GM12878 (cell line): ENCODE results near the gene MAGI2. TPM values are rescaled to one million over a fixed set of nuclear protein-coding genes. Genes with fewer than 3 reads are reported as not detected.

Experiments
- ATAC-seq: fragments of 200-7000 bp; cut with Tn5 transposase; 3 replicates; pipeline ENCODE4 v1.9.1; 2020; ENCODE audit warnings: mild to moderate bottlenecking, moderate library complexity
- BruUV-seq: library from RNA; stranded (reverse); fragments of 400-500 nt; replicated peaks from 2 replicates; lab custom pipeline; 2021; lab: Mats Ljungman, UMichigan
- CTCF ChIA-PET: fragments of 300-600 bp; sonication (Branson Sonifier 250); formaldehyde crosslinking; extraction: SDS; loops from one replicate; lab custom pipeline; 2021; ENCODE audit warnings: inconsistent platforms; lab: Yijun Ruan, JAX
- POLR2A ChIA-PET: fragments of 350-600 bp; formaldehyde crosslinking; extraction: SDS; loops from one replicate; lab custom pipeline; 2021; ENCODE audit warnings: inconsistent platforms; lab: Charles Lee
- RAD21 ChIA-PET: fragments of 300-600 bp; sonication (Branson Sonifier 250); formaldehyde crosslinking; loops from one replicate; lab custom pipeline; 2023; ENCODE audit warnings: antibody characterized with exemption; ENCODE audit not compliant: unreplicated experiment; lab: Charles Lee
- SMC1A ChIA-PET: fragments of 300-600 bp; sonication (Branson Sonifier 250); formaldehyde crosslinking; loops from one replicate; lab custom pipeline; 2023; ENCODE audit not compliant: unreplicated experiment, uncharacterized antibody; lab: Charles Lee
- DNase-seq: peaks from one replicate; pipeline ENCODE4 v3.0.0-alpha.2; 2011; ENCODE audit warnings: low read depth, low spot score
- FAIRE-seq: peaks from 3 replicates; lab custom pipeline; 2011; peaks lifted over from hg19 to GRCh38; lab: Jason Lieb, UNC
- H2AFZ ChIP-seq: 2 replicates; pipeline ENCODE4 v1.6.0; 2011; ENCODE audit warnings: low read depth, low read length, control low read depth; ENCODE audit not compliant: control insufficient read depth
- H3K27ac ChIP-seq: 2 replicates; pipeline ENCODE4 v1.5.1; 2011; ENCODE audit warnings: control low read depth; ENCODE audit not compliant: control insufficient read depth, insufficient read depth
- H3K27me3 ChIP-seq, 2 experiments: replicated peaks in 1 of 2; 2 replicates each; pipeline versions ENCODE4 v1.6.0 to v1.6.1; 2011; ENCODE audit warnings: low read length in 1 of 2; ENCODE audit not compliant: control insufficient read depth in 2 of 2, insufficient read depth in 2 of 2
- H3K36me3 ChIP-seq, 2 experiments: 2 replicates each; pipeline ENCODE4 v1.5.1; 2011; ENCODE audit warnings: low read length in 1 of 2; ENCODE audit not compliant: control insufficient read depth in 2 of 2, insufficient read depth in 2 of 2
- H3K4me1 ChIP-seq: 2 replicates; pipeline ENCODE4 v1.6.1; 2011; ENCODE audit warnings: mild to moderate bottlenecking, low read length, moderate library complexity, mixed read lengths; ENCODE audit not compliant: control insufficient read depth, insufficient read depth
- H3K4me2 ChIP-seq: 2 replicates; pipeline ENCODE4 v1.6.0; 2011; ENCODE audit warnings: control low read depth; ENCODE audit not compliant: control insufficient read depth, insufficient read depth
- H3K4me3 ChIP-seq: fragments of 200-600 bp; sonication (generic); 2 replicates; pipeline ENCODE4 v1.5.1; 2016
- H3K79me2 ChIP-seq: 2 replicates; pipeline ENCODE4 v1.6.0; 2011; ENCODE audit warnings: low read length; ENCODE audit not compliant: control insufficient read depth, insufficient read depth
- H3K9ac ChIP-seq: 2 replicates; pipeline ENCODE4 v1.8.0; 2011; ENCODE audit warnings: low read length, control low read depth, mixed read lengths; ENCODE audit not compliant: control insufficient read depth, insufficient read depth
- H3K9me3 ChIP-seq: replicated peaks from 3 replicates; pipeline ENCODE4 v1.5.1; 2011; ENCODE audit warnings: mild to moderate bottlenecking, low read length; ENCODE audit not compliant: control insufficient read depth, insufficient read depth
- H4K20me1 ChIP-seq: 2 replicates; pipeline ENCODE4 v1.6.0; 2011; ENCODE audit not compliant: control insufficient read depth, insufficient read depth
- ATF7 ChIP-seq: fragments of 450-650 bp; IDR thresholded peaks from 2 replicates; pipeline ENCODE4 v1.6.1; 2016; ENCODE audit warnings: low read depth, mild to moderate bottlenecking
- HSF1 ChIP-seq: fragments of 150-350 bp; IDR thresholded peaks from 2 replicates; pipeline ENCODE4 v1.6.1; 2014; ENCODE audit warnings: mild to moderate bottlenecking, low read depth, low read length
- IKZF1 ChIP-seq: fragments of 450-650 bp; conservative IDR thresholded peaks from 2 replicates; pipeline ENCODE4 v1.6.1; 2017; ENCODE audit warnings: antibody characterized with exemption, mild to moderate bottlenecking
- MYC ChIP-seq: IDR thresholded peaks from 2 replicates; pipeline ENCODE4 v1.6.1; 2011; ENCODE audit warnings: mild to moderate bottlenecking, low read length, moderate library complexity, inconsistent platforms; ENCODE audit not compliant: insufficient read depth, insufficient replicate concordance, insufficient read length, severe bottlenecking
- RFX5 ChIP-seq: IDR thresholded peaks from 2 replicates; pipeline ENCODE4 v1.6.1; 2011; ENCODE audit warnings: low read depth, low read length, improper control_type of control experiment
- ZBTB4 ChIP-seq: fragments of 450-650 bp; formaldehyde crosslinking; IDR thresholded peaks from 2 replicates; pipeline ENCODE4 v1.4.0; 2022; ENCODE audit warnings: mild to moderate bottlenecking, moderate library complexity
- ZNF274 ChIP-seq: IDR thresholded peaks from one replicate; pipeline ENCODE4 v1.8.0; 2011; ENCODE audit not compliant: insufficient read length, insufficient read depth
- in situ Hi-C: fragments of 300-500 bp; cut with MboI; formaldehyde crosslinking; loops from 9 replicates; pipeline ENCODE4 v1.14.3; 2018; ENCODE audit warnings: mixed read lengths
- intact Hi-C: fragments of 100-400 bp; cut with micrococcal nuclease; formaldehyde crosslinking; loops from one replicate; pipeline ENCODE4 v1.14.2; 2022; ENCODE audit not compliant: unreplicated experiment
- polyA plus RNA-seq, 11 experiments: library from polyadenylated mRNA; depleted of rRNA in 4 of 11; unstranded in 6 of 11; stranded (reverse) in 5 of 11; fragments of >200 nt; fragmentation: Nextera tagmentation in 4 of 11; fragmentation: Illumina TruSeq in 1 of 11; extraction: Ambion mirVana in 4 of 11; extraction: Trizol in 1 of 11; gene quantifications; 1 replicate in 1 of 11; 2 replicates in 10 of 11; pipeline versions ENCODE4 v1.2.1 to v1.2.3, GENCODE V29; 2011 to 2016; ENCODE audit warnings: inconsistent platforms in 2 of 11, missing spikeins in 2 of 11, low read depth in 1 of 11
- total RNA-seq, 4 experiments: library from RNA; depleted of rRNA in 3 of 4; stranded (reverse); fragments of >200 nt in 3 of 4; fragmentation: Illumina TruSeq in 1 of 4; extraction: Trizol in 1 of 4; gene quantifications; 2 replicates each; pipeline versions ENCODE4 v1.2.1 to v1.2.3, GENCODE V29; 2013 to 2021

Gene MAGI2
- total and polyA plus RNA-seq, 10 of the 15 experiments (the other 5 are each of a cell fraction or from before 2014, with no cell fraction given) = 0.01 to 0.31 (median 0.05) TPM; not detected in 2

GRCh38 chr7:79400222-79400621 lies 53.2 kb downstream of the MAGI2 start:
- H3K36me3 ChIP-seq = no peaks in the 10 kb centered on the region
- no peak for DNase-seq
- in situ Hi-C loops (no loop called here), intact Hi-C loops (no loop called here)
- POLR2A ChIA-PET = no interaction called here
- no peaks in the 10 kb centered on the region for H3K79me2 ChIP-seq
- H3K9ac ChIP-seq = no peak overlapping the region
- no peak overlapping the region for H2AFZ ChIP-seq
- RAD21 ChIA-PET = no interaction called here
- H3K9me3 ChIP-seq = no peaks in the 10 kb centered on the region
- SMC1A ChIA-PET = no interaction called here
- H3K27ac ChIP-seq = no peak overlapping the region
- H4K20me1 ChIP-seq = no peaks in the 10 kb centered on the region
- no peaks in the 10 kb centered on the region for H3K27me3 ChIP-seq
- H3K4me1 ChIP-seq = no peaks in the 10 kb centered on the region
- CTCF ChIA-PET = no interaction called here
- no TSS peak for BruUV-seq
- no peak for ATAC-seq
- no peak for FAIRE-seq
- no peak overlapping the region for H3K4me3 ChIP-seq
- H3K4me2 ChIP-seq = no peak overlapping the region
- TF ChIP-seq MYC (no peak), RFX5 (no peak), HSF1 (no peak), ZNF274 (no peak), ZBTB4 (CRISPR knock-in tag) (no peak), IKZF1 (no peak), ATF7 (no peak)
